HFF-Myc (cell line): Measurements from ENCODE around the gene PAX2.

Experiments used
- DNase-seq: peaks from one replicate; pipeline ENCODE4 v3.0.0-alpha.2; 2011; ENCODE audit warnings: low read depth; ENCODE audit errors: extremely low read depth
- H3K4me3 ChIP-seq: replicated peaks from 2 replicates; pipeline ENCODE4 v1.5.1; 2011; ENCODE audit warnings: low read depth, mild to moderate bottlenecking, control low read depth, low read length
- CTCF ChIP-seq: IDR thresholded peaks from 2 replicates; pipeline ENCODE4 v1.5.1; 2012; ENCODE audit warnings: mild to moderate bottlenecking, low read depth, low read length, control low read depth; ENCODE audit errors: missing control alignments

PAX2 gene

GRCh38 chr10:100715445-100716385, 29.7 kb upstream of the PAX2 start:
- no peak overlapping the region for H3K4me3 ChIP-seq
- TF ChIP-seq CTCF, result no peak
- no peak for DNase-seq

GRCh38 chr10:100717166-100717565, 28.2 kb upstream of the PAX2 start:
- TF ChIP-seq CTCF, result no peak
- H3K4me3 ChIP-seq, result no peak overlapping the region
- DNase-seq, result no peak

GRCh38 chr10:100718197-100718742, 27.1 kb upstream of the PAX2 start:
- no peak for DNase-seq
- no peak for TF ChIP-seq CTCF

GRCh38 chr10:100723180-100723579, 22.2 kb upstream of the PAX2 start:
- no peak for DNase-seq
- TF ChIP-seq CTCF, result no peak
- no peak overlapping the region for H3K4me3 ChIP-seq

More at GRCh38 chr10:100718197-100718742, 27.1 kb upstream of the PAX2 start:
- no peak overlapping the region for H3K4me3 ChIP-seq

GRCh38 chr10:100723770-100724530, 21.4 kb upstream of the PAX2 start:
- DNase-seq, result no peak

More at GRCh38 chr10:100723770-100724530, 21.4 kb upstream of the PAX2 start:
- H3K4me3 ChIP-seq, result no peak overlapping the region
- no peak for TF ChIP-seq CTCF
